Measurements from ENCODE around the gene PIP4K2B.

DNA sequence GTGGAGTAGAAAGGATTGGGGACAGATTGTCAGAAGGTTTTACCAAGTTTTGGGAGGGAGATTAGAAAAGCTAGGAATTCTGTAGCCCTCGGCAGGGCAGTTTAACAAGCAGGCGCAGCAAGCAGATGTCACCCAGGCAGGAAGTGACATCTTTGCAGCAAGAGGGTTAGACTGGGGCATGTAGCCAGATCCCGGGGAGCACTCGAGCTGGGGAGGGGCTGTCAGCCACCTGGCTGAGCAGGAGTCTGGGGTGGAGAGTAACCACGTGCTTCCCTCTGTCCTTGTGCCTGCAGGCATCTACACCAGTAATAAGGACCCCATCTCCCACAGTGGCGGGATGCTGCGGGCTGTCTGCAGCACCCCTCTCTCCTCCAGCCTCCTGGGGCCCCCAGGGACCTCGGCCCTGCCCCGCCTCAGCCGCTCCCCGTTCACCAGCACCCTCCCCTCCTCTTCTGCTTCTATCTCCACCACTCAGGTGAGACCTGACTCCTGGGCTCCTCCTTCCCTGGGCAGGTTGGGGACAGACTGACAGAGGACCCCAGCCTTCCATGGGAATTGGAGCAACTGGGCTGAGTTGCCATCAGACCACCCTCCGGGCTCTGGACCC lies 82.1 kb downstream of the PIP4K2B start:
- no peak for TF ChIP-seq POLR2A (IDR thresholded peaks at IDR 0.05)
- TF ChIP-seq, protein P1, sequence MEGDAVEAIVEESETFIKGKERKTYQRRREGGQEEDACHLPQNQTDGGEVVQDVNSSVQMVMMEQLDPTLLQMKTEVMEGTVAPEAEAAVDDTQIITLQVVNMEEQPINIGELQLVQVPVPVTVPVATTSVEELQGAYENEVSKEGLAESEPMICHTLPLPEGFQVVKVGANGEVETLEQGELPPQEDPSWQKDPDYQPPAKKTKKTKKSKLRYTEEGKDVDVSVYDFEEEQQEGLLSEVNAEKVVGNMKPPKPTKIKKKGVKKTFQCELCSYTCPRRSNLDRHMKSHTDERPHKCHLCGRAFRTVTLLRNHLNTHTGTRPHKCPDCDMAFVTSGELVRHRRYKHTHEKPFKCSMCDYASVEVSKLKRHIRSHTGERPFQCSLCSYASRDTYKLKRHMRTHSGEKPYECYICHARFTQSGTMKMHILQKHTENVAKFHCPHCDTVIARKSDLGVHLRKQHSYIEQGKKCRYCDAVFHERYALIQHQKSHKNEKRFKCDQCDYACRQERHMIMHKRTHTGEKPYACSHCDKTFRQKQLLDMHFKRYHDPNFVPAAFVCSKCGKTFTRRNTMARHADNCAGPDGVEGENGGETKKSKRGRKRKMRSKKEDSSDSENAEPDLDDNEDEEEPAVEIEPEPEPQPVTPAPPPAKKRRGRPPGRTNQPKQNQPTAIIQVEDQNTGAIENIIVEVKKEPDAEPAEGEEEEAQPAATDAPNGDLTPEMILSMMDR (IDR thresholded peaks at IDR 0.05), result no peak

Data from lower leg skin (tissue), 3 donors.